Activated CD8-positive, alpha-beta memory T cell treated with anti-CD3 and anti-CD28 coated beads for 48 hours (primary cell): Measurements from ENCODE around the gene MYEF2.

Experiments used
- DNase-seq, 3 experiments: peaks; one replicate each; pipeline ENCODE4 v3.0.0-alpha.2; 2020; ENCODE audit warnings: low read depth in 2 of 3, low spot score in 2 of 3

The MYEF2 gene

GRCh38 chr15:48089702-48090101 lies 88.4 kb downstream of the MYEF2 start:
- no peak for DNase-seq

GRCh38 chr15:48087844-48088243 lies 90.3 kb downstream of the MYEF2 start:
- no peak for DNase-seq

GRCh38 chr15:48086576-48086975 lies 91.5 kb downstream of the MYEF2 start:
- no peak for DNase-seq

GRCh38 chr15:48086133-48086532 lies 92.0 kb downstream of the MYEF2 start:
- no peak for DNase-seq

GRCh38 chr15:48085591-48085930 lies 92.5 kb downstream of the MYEF2 start:
- DNase-seq: no peak

- DNase-seq: no peak
Measured at GRCh38 chr15:48084759-48085590, 93.1 kb downstream of the MYEF2 start.
